HepG2 (cell line): ENCODE data around the gene MFSD2B. TPM values are rescaled to one million over a fixed set of nuclear protein-coding genes. Genes with fewer than 3 reads are reported as not detected.

Experiments
- CCDC6 ChIP-seq: sonication (generic); formaldehyde crosslinking; IDR thresholded peaks from 2 replicates; pipeline ENCODE4 v1.8.1; 2022; ENCODE audit warnings: mild to moderate bottlenecking, missing genetic modification reagents, moderate library complexity
- DMAP1 ChIP-seq: IDR thresholded peaks from 2 replicates; pipeline ENCODE4 v1.6.1; 2016
- DNMT3B ChIP-seq: conservative IDR thresholded peaks from 2 replicates; pipeline ENCODE4 v1.6.1; 2016; ENCODE audit warnings: missing biosample characterization, control low read depth
- GPN1 ChIP-seq: sonication (generic); formaldehyde crosslinking; IDR thresholded peaks from 2 replicates; pipeline ENCODE4 v1.5.1; 2020; ENCODE audit warnings: missing genetic modification reagents, borderline replicate concordance
- HOXA5 ChIP-seq: sonication (generic); formaldehyde crosslinking; IDR thresholded peaks from 2 replicates; pipeline ENCODE4 v1.4.0; 2020; ENCODE audit warnings: missing genetic modification reagents
- MED13 ChIP-seq: sonication (generic); formaldehyde crosslinking; IDR thresholded peaks from 2 replicates; pipeline ENCODE4 v1.5.0; 2020; ENCODE audit warnings: missing genetic modification reagents
- MEF2D ChIP-seq: sonication (generic); formaldehyde crosslinking; IDR thresholded peaks from 2 replicates; pipeline ENCODE4 v1.5.1; 2020; ENCODE audit warnings: mild to moderate bottlenecking, missing genetic modification reagents
- RBFOX2 ChIP-seq: fragments of 200-400 bp; formaldehyde crosslinking; IDR thresholded peaks from 2 replicates; pipeline ENCODE4 v1.6.1; 2017; ENCODE audit warnings: low read depth, mild to moderate bottlenecking, low read length
- SP1 ChIP-seq, 2 experiments: fragments of 450-650 bp in 1 of 2; sonication (generic) in 1 of 2; formaldehyde crosslinking in 1 of 2; IDR thresholded peaks; 2 replicates each; pipeline versions ENCODE4 v1.4.0 to v1.6.1; 2016 to 2020; ENCODE audit warnings: missing genetic modification reagents in 1 of 2
- TBX2 ChIP-seq: sonication (generic); formaldehyde crosslinking; IDR thresholded peaks from 2 replicates; pipeline ENCODE4 v1.5.0; 2020; ENCODE audit warnings: missing genetic modification reagents, mild to moderate bottlenecking, borderline replicate concordance
- TEAD2 ChIP-seq: sonication (generic); formaldehyde crosslinking; IDR thresholded peaks from 2 replicates; pipeline ENCODE4 v1.9.0; 2021; ENCODE audit warnings: missing genetic modification reagents
- ZFP36L2 ChIP-seq: sonication (generic); formaldehyde crosslinking; IDR thresholded peaks from 2 replicates; pipeline ENCODE4 v1.4.0; 2020; ENCODE audit warnings: missing genetic modification reagents
- polyA plus RNA-seq, 8 experiments: library from polyadenylated mRNA; depleted of rRNA in 3 of 8; stranded (reverse) in 7 of 8; unstranded in 1 of 8; fragments of >200 nt; fragmentation: Illumina TruSeq in 4 of 8; extraction: Trizol in 4 of 8; gene quantifications; 2 replicates each; pipeline versions ENCODE4 v1.2.1 to v1.2.3, GENCODE V29; 2011 to 2016; ENCODE audit warnings: low read depth in 4 of 8, missing spikeins in 1 of 8, mixed read lengths in 1 of 8; ENCODE audit not compliant: insufficient read depth in 1 of 8
- total RNA-seq, 5 experiments: library from RNA; depleted of rRNA; stranded (reverse); fragments of >200 nt; fragmentation: Illumina TruSeq; extraction: Trizol; gene quantifications; 2 replicates each; pipeline ENCODE4 v1.2.3, GENCODE V29; 2016; ENCODE audit warnings: low read depth in 1 of 5
- TF ChIP-seq, protein P1 (sequence below): IDR thresholded peaks from 2 replicates; pipeline ENCODE4 v1.6.1; 2012; ENCODE audit warnings: low read depth, low read length, improper control_type of control experiment
- TF ChIP-seq, protein P2 (sequence below): sonication (generic); formaldehyde crosslinking; IDR thresholded peaks from 2 replicates; pipeline ENCODE4 v1.4.0; 2020; ENCODE audit warnings: missing genetic modification reagents, mild to moderate bottlenecking, borderline replicate concordance
- TF ChIP-seq, protein P3 (sequence below): sonication (generic); formaldehyde crosslinking; IDR thresholded peaks from 2 replicates; pipeline ENCODE4 v1.5.1; 2020; ENCODE audit warnings: mild to moderate bottlenecking, missing genetic modification reagents
- TF ChIP-seq, protein P4 (sequence below): sonication (generic); formaldehyde crosslinking; IDR thresholded peaks from 2 replicates; pipeline ENCODE4 v1.5.0; 2020; ENCODE audit warnings: missing genetic modification reagents
- TF ChIP-seq, protein P5 (sequence below): sonication (generic); formaldehyde crosslinking; IDR thresholded peaks from 2 replicates; pipeline ENCODE4 v1.8.1; 2023; ENCODE audit warnings: mild to moderate bottlenecking, missing genetic modification reagents

MFSD2B gene
- total and polyA plus RNA-seq, 2 of the 13 experiments (the other 11 are each of a cell fraction or from before 2014, with no cell fraction given) = 0.21 to 0.93 TPM

DNA sequence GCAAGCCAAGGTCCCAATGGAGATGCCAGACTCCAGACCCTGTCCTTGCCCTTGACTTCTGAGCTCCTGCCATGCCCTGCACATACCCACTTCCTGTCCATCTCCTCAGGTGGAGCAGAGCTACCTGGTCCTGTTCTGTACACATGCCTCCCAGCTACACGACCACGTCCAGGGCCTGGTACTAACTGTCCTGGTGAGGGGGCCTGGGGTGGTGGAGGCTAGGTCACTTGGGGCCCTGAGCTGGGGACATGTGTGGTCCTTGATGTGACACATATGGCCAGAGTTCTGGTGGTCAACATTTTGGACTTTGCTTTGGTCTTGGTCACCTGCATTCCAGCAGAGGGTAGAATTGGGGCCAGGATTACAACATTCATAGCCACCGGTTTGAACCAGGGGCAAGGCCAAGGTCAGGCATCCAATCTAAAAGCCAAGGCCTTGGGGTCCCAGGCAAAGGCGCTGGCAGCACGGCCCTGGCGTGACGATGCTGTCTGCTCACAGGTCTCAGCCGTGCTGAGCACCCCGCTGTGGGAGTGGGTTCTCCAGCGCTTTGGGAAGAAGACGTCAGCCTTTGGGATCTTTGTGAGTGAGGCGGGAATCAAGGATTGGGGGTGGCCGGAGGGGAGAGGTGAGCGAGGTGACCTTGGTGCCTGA lies 12.6 kb downstream of the MFSD2B start (continued):
- TF ChIP-seq, protein P1, sequence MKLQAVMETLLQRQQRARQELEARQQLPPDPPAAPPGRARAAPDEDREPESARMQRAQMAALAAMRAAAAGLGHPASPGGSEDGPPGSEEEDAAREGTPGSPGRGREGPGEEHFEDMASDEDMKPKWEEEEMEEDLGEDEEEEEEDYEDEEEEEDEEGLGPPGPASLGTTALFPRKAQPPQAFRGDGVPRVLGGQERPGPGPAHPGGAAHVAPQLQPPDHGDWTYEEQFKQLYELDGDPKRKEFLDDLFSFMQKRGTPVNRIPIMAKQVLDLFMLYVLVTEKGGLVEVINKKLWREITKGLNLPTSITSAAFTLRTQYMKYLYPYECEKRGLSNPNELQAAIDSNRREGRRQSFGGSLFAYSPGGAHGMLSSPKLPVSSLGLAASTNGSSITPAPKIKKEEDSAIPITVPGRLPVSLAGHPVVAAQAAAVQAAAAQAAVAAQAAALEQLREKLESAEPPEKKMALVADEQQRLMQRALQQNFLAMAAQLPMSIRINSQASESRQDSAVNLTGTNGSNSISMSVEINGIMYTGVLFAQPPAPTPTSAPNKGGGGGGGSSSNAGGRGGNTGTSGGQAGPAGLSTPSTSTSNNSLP = peak; percentile 8; the same call in 1 of the 2 replicates
- 0 out of 2 replicates have a peak, but pooled peaks have one; percentile 69 for TF ChIP-seq TEAD2 (CRISPR knock-in tag)
- 0 out of 2 replicates have a peak, but pooled peaks have one; percentile 55 for TF ChIP-seq HOXA5 (CRISPR knock-in tag)
- TF ChIP-seq, protein P2, sequence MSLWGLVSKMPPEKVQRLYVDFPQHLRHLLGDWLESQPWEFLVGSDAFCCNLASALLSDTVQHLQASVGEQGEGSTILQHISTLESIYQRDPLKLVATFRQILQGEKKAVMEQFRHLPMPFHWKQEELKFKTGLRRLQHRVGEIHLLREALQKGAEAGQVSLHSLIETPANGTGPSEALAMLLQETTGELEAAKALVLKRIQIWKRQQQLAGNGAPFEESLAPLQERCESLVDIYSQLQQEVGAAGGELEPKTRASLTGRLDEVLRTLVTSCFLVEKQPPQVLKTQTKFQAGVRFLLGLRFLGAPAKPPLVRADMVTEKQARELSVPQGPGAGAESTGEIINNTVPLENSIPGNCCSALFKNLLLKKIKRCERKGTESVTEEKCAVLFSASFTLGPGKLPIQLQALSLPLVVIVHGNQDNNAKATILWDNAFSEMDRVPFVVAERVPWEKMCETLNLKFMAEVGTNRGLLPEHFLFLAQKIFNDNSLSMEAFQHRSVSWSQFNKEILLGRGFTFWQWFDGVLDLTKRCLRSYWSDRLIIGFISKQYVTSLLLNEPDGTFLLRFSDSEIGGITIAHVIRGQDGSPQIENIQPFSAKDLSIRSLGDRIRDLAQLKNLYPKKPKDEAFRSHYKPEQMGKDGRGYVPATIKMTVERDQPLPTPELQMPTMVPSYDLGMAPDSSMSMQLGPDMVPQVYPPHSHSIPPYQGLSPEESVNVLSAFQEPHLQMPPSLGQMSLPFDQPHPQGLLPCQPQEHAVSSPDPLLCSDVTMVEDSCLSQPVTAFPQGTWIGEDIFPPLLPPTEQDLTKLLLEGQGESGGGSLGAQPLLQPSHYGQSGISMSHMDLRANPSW = no peak
- TF ChIP-seq, protein P3, sequence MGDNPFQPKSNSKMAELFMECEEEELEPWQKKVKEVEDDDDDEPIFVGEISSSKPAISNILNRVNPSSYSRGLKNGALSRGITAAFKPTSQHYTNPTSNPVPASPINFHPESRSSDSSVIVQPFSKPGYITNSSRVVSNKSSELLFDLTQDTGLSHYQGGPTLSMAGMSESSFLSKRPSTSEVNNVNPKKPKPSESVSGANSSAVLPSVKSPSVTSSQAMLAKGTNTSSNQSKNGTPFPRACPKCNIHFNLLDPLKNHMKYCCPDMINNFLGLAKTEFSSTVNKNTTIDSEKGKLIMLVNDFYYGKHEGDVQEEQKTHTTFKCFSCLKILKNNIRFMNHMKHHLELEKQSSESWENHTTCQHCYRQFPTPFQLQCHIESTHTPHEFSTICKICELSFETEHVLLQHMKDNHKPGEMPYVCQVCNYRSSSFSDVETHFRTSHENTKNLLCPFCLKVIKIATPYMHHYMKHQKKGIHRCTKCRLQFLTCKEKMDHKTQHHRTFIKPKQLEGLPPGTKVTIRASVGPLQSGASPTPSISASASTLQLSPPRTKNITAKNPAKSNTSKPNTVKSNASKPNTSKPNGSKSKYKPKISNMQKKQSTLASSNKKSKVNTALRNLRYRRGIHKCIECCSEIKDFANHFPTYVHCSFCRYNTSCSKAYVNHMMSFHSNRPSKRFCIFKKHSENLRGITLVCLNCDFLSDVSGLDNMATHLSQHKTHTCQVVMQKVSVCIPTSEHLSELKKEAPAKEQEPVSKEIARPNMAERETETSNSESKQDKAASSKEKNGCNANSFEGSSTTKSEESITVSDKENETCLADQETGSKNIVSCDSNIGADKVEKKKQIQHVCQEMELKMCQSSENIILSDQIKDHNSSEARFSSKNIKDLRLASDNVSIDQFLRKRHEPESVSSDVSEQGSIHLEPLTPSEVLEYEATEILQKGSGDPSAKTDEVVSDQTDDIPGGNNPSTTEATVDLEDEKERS (CRISPR knock-in tag) = peak; percentile 66; the same call in 1 of the 2 replicates
- TF ChIP-seq, protein P4, sequence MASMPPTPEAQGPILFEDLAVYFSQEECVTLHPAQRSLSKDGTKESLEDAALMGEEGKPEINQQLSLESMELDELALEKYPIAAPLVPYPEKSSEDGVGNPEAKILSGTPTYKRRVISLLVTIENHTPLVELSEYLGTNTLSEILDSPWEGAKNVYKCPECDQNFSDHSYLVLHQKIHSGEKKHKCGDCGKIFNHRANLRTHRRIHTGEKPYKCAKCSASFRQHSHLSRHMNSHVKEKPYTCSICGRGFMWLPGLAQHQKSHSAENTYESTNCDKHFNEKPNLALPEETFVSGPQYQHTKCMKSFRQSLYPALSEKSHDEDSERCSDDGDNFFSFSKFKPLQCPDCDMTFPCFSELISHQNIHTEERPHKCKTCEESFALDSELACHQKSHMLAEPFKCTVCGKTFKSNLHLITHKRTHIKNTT (CRISPR knock-in tag) = no peak
- TF ChIP-seq MED13 (CRISPR knock-in tag) = no peak
- peak; percentile 84 for TF ChIP-seq CCDC6 (CRISPR knock-in tag)
- TF ChIP-seq, protein P5, sequence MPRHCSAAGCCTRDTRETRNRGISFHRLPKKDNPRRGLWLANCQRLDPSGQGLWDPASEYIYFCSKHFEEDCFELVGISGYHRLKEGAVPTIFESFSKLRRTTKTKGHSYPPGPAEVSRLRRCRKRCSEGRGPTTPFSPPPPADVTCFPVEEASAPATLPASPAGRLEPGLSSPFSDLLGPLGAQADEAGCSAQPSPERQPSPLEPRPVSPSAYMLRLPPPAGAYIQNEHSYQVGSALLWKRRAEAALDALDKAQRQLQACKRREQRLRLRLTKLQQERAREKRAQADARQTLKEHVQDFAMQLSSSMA = peak; percentile 43; the same call in 1 of the 2 replicates
- peak; percentile 69; the same call in 1 of the 2 replicates for TF ChIP-seq MEF2D (CRISPR knock-in tag)
- TF ChIP-seq SP1 (IDR thresholded peaks at IDR 0.05) = no peak
- no peak for TF ChIP-seq SP1 (CRISPR knock-in tag; IDR thresholded peaks at IDR 0.05)
- no peak for TF ChIP-seq GPN1 (CRISPR knock-in tag)
- no peak for TF ChIP-seq DMAP1 (CRISPR knock-in tag)
- peak; percentile 85 for TF ChIP-seq TBX2 (CRISPR knock-in tag)
- TF ChIP-seq ZFP36L2 (CRISPR knock-in tag) = no peak
- TF ChIP-seq DNMT3B (CRISPR knock-in tag) = no peak
- TF ChIP-seq RBFOX2 = no peak
